Breast epithelium (tissue), 3 donors: ENCODE results near the gene UBXN2A.

ENCODE experiments used
- CTCF ChIP-seq, 3 donors: fragments of 450-650 bp; IDR thresholded peaks; one replicate each; pipeline ENCODE4 v1.5.1; 2016 to 2017; ENCODE audit warnings: antibody characterized with exemption in 3 of 3, mild to moderate bottlenecking in 3 of 3, moderate library complexity in 3 of 3
- POLR2A ChIP-seq: fragments of 450-650 bp; IDR thresholded peaks from one replicate; pipeline ENCODE4 v1.6.1; 2016; ENCODE audit warnings: antibody characterized with exemption, mild to moderate bottlenecking, moderate library complexity

- no peak for TF ChIP-seq POLR2A
- TF ChIP-seq CTCF (IDR thresholded peaks at IDR 0.05), result no peak
These were observed 78.0 kb downstream of the UBXN2A start for GRCh38 chr2:24018241-24018640.
